ENCODE measurements around the gene NEUROD4. TPM values are rescaled to one million over a fixed set of nuclear protein-coding genes. Genes with fewer than 3 reads are reported as not detected.

Gene NEUROD4
- total and polyA plus RNA-seq, 12 donors: not detected

DNA sequence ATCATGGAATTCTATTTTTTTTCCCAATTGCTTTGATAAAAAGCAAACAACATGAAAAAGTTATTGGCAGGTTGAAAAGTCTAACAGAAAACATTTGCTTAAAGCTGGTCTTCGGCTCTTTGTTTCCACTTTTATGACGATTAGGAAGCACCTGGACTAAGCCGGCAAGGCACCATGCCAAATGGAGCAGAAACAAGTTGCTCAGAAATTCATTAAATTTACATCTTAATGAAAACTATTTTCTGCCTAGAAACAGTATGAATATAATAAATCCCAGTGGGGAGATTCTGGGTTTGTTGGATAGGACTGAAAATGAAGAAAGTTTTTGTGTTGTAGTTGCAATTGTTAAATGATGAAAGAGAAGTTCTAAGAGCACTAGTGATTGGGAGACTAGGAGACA is 55.0 kb downstream of the NEUROD4 start:
- H3K4me1 ChIP-seq: no peaks in the 10 kb centered on the region
- H3K4me3 ChIP-seq: no peak overlapping the region
- H3K9me3 ChIP-seq: peaks cover 0 to 10% (median 0%) of the 10 kb centered on the region in 11 donors
- WGBS, 2 donors: 42 to 56% methylated on average over 3 of the region's 3 CpGs
- no peak for ATAC-seq
- H3K36me3 ChIP-seq: no peaks in the 10 kb centered on the region
- H3K27ac ChIP-seq: no peak overlapping the region
- no peak for DNase-seq
- TF ChIP-seq, protein P1, sequence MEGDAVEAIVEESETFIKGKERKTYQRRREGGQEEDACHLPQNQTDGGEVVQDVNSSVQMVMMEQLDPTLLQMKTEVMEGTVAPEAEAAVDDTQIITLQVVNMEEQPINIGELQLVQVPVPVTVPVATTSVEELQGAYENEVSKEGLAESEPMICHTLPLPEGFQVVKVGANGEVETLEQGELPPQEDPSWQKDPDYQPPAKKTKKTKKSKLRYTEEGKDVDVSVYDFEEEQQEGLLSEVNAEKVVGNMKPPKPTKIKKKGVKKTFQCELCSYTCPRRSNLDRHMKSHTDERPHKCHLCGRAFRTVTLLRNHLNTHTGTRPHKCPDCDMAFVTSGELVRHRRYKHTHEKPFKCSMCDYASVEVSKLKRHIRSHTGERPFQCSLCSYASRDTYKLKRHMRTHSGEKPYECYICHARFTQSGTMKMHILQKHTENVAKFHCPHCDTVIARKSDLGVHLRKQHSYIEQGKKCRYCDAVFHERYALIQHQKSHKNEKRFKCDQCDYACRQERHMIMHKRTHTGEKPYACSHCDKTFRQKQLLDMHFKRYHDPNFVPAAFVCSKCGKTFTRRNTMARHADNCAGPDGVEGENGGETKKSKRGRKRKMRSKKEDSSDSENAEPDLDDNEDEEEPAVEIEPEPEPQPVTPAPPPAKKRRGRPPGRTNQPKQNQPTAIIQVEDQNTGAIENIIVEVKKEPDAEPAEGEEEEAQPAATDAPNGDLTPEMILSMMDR (IDR thresholded peaks at IDR 0.05): no peak
- peaks cover 0 to 27% (median 13%) of the 10 kb centered on the region in 7 donors for H3K27me3 ChIP-seq
- intact Hi-C loops (cut with DNase I): loop anchor here in 8 of 10 donors (2.0 to 10.0 kb wide), 7 partner anchors 78 to 373 kb away; no protein-coding TSS in a partner anchor

Other genes starting within 250 kb of the NEUROD4 start
- gene MUCL1, start 165.5 kb upstream of the NEUROD4 start, total RNA-seq: not detected
- not detected for gene MUCL1, start 165.5 kb upstream of the NEUROD4 start, polyA plus RNA-seq
- 1 to 10 TPM in 4 of 10 donors, under 1 TPM in 6; 0.17 to 1.4 (median 0.82) TPM for gene TESPA1, start 35.2 kb upstream of the NEUROD4 start, total RNA-seq
- under 1 TPM; 0.14 to 0.44 TPM for gene TESPA1, start 35.2 kb upstream of the NEUROD4 start, polyA plus RNA-seq
- gene OR9K2, start 106.4 kb downstream of the NEUROD4 start, total RNA-seq: not detected
- not detected for gene OR9K2, start 106.4 kb downstream of the NEUROD4 start, polyA plus RNA-seq
- gene OR10A7, start 201.1 kb downstream of the NEUROD4 start, total RNA-seq: not detected
- gene OR10A7, start 201.1 kb downstream of the NEUROD4 start, polyA plus RNA-seq: not detected
- not detected for gene OR6C74, start 224.6 kb downstream of the NEUROD4 start, total RNA-seq
- not detected for gene OR6C74, start 224.6 kb downstream of the NEUROD4 start, polyA plus RNA-seq

All from heart right ventricle (tissue), 16 donors.